GM19025 (cell line): Measurements from ENCODE around the gene RASA2.
"Not testable (repeated sequence)": the region's sequence is repeated elsewhere in the genome, so short reads cannot be mapped to it uniquely, and the experiment has no call there.

Source experiments
- ATAC-seq: cut with Tn5 transposase; IDR thresholded peaks from one replicate; pipeline ENCODE4 v1.9.1; 2021; ENCODE audit warnings: mild to moderate bottlenecking, low read depth, moderate library complexity; ENCODE audit not compliant: unreplicated experiment

RASA2 gene

GRCh38 chr3:141457624-141458236 is 29.1 kb upstream of the RASA2 start:
- ATAC-seq: no peak

GRCh38 chr3:141459008-141459407 is 27.8 kb upstream of the RASA2 start:
- ATAC-seq: no peak

GRCh38 chr3:141460097-141460704 is 26.6 kb upstream of the RASA2 start:
- ATAC-seq: peak; percentile 88

- no peak for ATAC-seq
Observed at GRCh38 chr3:141462176-141462859, 24.5 kb upstream of the RASA2 start.

- ATAC-seq: no peak
Observed at GRCh38 chr3:141465221-141465620, 21.6 kb upstream of the RASA2 start.

- ATAC-seq: no peak
Observed at GRCh38 chr3:141466633-141467169, 20.1 kb upstream of the RASA2 start.

- no peak for ATAC-seq
Observed at GRCh38 chr3:141469720-141470119, 17.1 kb upstream of the RASA2 start.

GRCh38 chr3:141471160-141471559 is 15.7 kb upstream of the RASA2 start:
- ATAC-seq: no peak

- ATAC-seq: no peak
Observed at GRCh38 chr3:141476033-141476432, 10.8 kb upstream of the RASA2 start.

- ATAC-seq: no peak
Observed at GRCh38 chr3:141477224-141477623, 9.6 kb upstream of the RASA2 start.

- ATAC-seq: no peak
Observed at GRCh38 chr3:141478139-141478538, 8.7 kb upstream of the RASA2 start.

GRCh38 chr3:141478840-141479239 is 8.0 kb upstream of the RASA2 start:
- ATAC-seq: not testable (repeated sequence)

- no peak for ATAC-seq
Observed at GRCh38 chr3:141482245-141482922, 4.4 kb upstream of the RASA2 start.

GRCh38 chr3:141484701-141485287 is 2.0 kb upstream of the RASA2 start:
- ATAC-seq: no peak

GRCh38 chr3:141485641-141486495 is 959 bp upstream of the RASA2 start:
- ATAC-seq: no peak

GRCh38 chr3:141486496-141486745 is 406 bp upstream of the RASA2 start:
- no peak for ATAC-seq

GRCh38 chr3:141487521-141488252 is 860 bp downstream of the RASA2 start:
- ATAC-seq: peak; percentile 61

- ATAC-seq: no peak
Observed at GRCh38 chr3:141489203-141489602, 2.4 kb downstream of the RASA2 start.

GRCh38 chr3:141491081-141491480 is 4.3 kb downstream of the RASA2 start:
- no peak for ATAC-seq
